ENCODE data around the gene IL10RA. TPM values are rescaled to one million over a fixed set of nuclear protein-coding genes. Genes with fewer than 3 reads are reported as not detected.

Gene IL10RA
- total RNA-seq, 2 experiments from 2014 or later = 247 to 260 TPM

- Mint-ChIP-seq H3K4me3 (no peak overlapping the region), H3K36me3 (peaks cover 52% of the 10 kb centered on the region), H3K27ac (no peak overlapping the region), H3K9me3 (ENCODE audit: low read depth) (peaks cover 25% of the 10 kb centered on the region), H3K27me3 (no peaks in the 10 kb centered on the region), H3K4me1 (peaks cover 18% of the 10 kb centered on the region)
- CTCF ChIA-PET = interaction anchor here (0.7 to 1.8 kb wide), 10 partner anchors 9 to 75 kb away, joined by 3 to 8 read pairs (median 4); no protein-coding TSS in a partner anchor
- DNase-seq (no peak), ATAC-seq (no peak)
Observed at GRCh38 chr11:118021146-118021545, 35.0 kb downstream of the IL10RA start.

DNA sequence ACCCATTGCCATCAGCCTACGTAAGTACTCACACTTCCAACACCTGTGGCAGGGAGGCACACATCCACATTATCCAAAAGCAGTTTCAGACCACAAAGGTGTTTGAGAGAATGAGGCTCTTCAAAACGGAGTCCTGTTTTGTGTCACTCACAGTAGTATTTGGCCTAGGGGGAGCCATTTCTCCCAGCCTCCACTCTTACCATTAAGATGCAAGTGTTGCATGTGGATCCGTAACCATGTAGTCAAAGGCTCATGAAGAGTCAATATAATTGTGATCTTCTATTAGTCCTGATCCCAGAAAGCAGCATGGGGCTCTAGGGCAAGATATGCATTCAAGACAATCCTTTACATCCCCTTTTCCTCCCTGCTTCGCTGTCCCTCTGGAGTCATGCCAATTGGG lies 41.5 kb downstream of the IL10RA start:
- H3K4me1 Mint-ChIP-seq = peaks cover 34% of the 10 kb centered on the region

DNA sequence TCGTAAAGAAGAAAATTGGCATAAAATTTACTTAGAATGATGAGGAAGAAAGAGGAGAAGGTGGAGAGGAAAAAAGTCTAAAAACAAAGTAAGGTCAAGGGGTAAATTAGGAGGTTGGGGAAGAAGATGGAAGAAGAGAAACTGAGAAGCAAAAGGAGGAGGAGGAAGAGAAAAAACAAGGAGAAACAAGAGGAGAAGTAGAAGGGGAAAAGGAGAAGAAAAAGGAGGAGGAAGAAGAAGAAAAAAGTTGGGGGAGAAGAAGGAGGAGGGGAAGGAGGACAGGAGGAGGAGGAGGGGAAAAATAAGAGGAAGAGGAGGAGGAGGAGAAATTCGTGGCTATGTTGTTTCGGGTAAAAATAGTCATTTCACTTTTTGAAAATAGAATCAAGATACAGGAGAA lies 42.4 kb downstream of the IL10RA start:
- Mint-ChIP-seq H3K36me3 (peaks cover 26% of the 10 kb centered on the region), H3K9me3 (ENCODE audit: low read depth) (peaks cover 13% of the 10 kb centered on the region), H3K4me3 (no peak overlapping the region), H3K27me3 (no peaks in the 10 kb centered on the region), H3K4me1 (peaks cover 43% of the 10 kb centered on the region), H3K27ac (no peak overlapping the region)
- CTCF ChIA-PET = interaction anchor here (1.1 to 1.8 kb wide), 2 partner anchors 10 to 13 kb away, joined by 4 to 5 read pairs; no protein-coding TSS in a partner anchor
- ATAC-seq (no peak), DNase-seq (no peak)

More for the DNA sequence above, 41.5 kb downstream of the IL10RA start:
- DNase-seq (no peak), ATAC-seq (no peak)
- Mint-ChIP-seq H3K36me3 (peaks cover 28% of the 10 kb centered on the region), H3K27me3 (no peaks in the 10 kb centered on the region), H3K27ac (no peak overlapping the region), H3K9me3 (ENCODE audit: low read depth) (peaks cover 13% of the 10 kb centered on the region), H3K4me3 (no peak overlapping the region)
- CTCF ChIA-PET = interaction anchor here (0.8 kb wide), 1 partner anchor 16 kb away, joined by 3 read pairs; no protein-coding TSS in a partner anchor

GRCh38 chr11:118033443-118033842 lies 47.2 kb downstream of the IL10RA start:
- Mint-ChIP-seq H3K4me1 (peaks cover 62% of the 10 kb centered on the region), H3K27me3 (no peaks in the 10 kb centered on the region), H3K27ac (peak overlapping the region; percentile 86), H3K4me3 (no peak overlapping the region), H3K9me3 (ENCODE audit: low read depth) (peaks cover 13% of the 10 kb centered on the region), H3K36me3 (peaks cover 23% of the 10 kb centered on the region)
- CTCF ChIA-PET = no interaction called here
- ATAC-seq (peak; percentile 65), DNase-seq (no peak)

DNA sequence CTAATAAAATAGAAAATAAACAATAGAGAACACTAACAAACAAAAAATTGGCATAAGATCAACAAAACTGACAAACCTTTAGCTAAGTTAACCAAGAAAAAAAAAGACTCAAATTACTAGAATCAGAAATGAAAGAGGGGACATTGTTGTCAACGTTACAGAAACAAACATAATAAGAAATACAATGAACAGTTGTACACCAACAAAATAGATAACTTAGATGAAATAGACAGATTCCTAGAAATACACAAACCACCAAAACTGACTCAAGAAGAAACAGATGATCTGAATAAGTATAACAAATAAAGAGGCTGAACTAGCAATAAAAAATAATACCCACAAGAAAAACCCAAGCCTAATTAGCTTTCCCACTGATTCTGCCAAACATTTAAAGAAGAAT lies 55.9 kb downstream of the IL10RA start:
- CTCF ChIA-PET = interaction anchor here (0.7 to 2.3 kb wide), 6 partner anchors 11 to 95 kb away, joined by 3 to 7 read pairs (median 4); no protein-coding TSS in a partner anchor
- no peaks in the 10 kb centered on the region for H3K9me3 Mint-ChIP-seq (ENCODE audit: low read depth)
- ATAC-seq = peak; percentile 15
- no peaks in the 10 kb centered on the region for H3K27me3 Mint-ChIP-seq
- peaks cover 86% of the 10 kb centered on the region for H3K4me1 Mint-ChIP-seq
- peaks cover 18% of the 10 kb centered on the region for H3K36me3 Mint-ChIP-seq
- DNase-seq = no peak
- H3K27ac Mint-ChIP-seq = peak overlapping the region; percentile 78
- H3K4me3 Mint-ChIP-seq = no peak overlapping the region

- CTCF ChIA-PET = interaction anchor here (1.6 to 2.3 kb wide), 2 partner anchors 11 to 27 kb away, joined by 5 to 7 read pairs; no protein-coding TSS in a partner anchor
- no peak for DNase-seq
- no peak for ATAC-seq
- Mint-ChIP-seq H3K4me3 (no peak overlapping the region), H3K27ac (peak overlapping the region; percentile 78), H3K27me3 (no peaks in the 10 kb centered on the region), H3K4me1 (peaks cover 86% of the 10 kb centered on the region), H3K9me3 (ENCODE audit: low read depth) (no peaks in the 10 kb centered on the region), H3K36me3 (peaks cover 17% of the 10 kb centered on the region)
Observed at GRCh38 chr11:118042796-118043195, 56.6 kb downstream of the IL10RA start.

GRCh38 chr11:118045191-118045590 lies 59.0 kb downstream of the IL10RA start:
- H3K9me3 Mint-ChIP-seq (ENCODE audit: low read depth) = no peaks in the 10 kb centered on the region
- DNase-seq (no peak), ATAC-seq (no peak)
- CTCF ChIA-PET = interaction anchor here (0.7 to 1.9 kb wide), 12 partner anchors 8 to 230 kb away, joined by 3 to 8 read pairs (median 3); partner anchors contain the start of gene IL10RA
- peaks cover 7% of the 10 kb centered on the region for H3K36me3 Mint-ChIP-seq
- peak overlapping the region; percentile 79 for H3K27ac Mint-ChIP-seq
- H3K4me3 Mint-ChIP-seq = no peak overlapping the region
- peaks cover 89% of the 10 kb centered on the region for H3K4me1 Mint-ChIP-seq
- H3K27me3 Mint-ChIP-seq = no peaks in the 10 kb centered on the region

GRCh38 chr11:118046051-118046963 lies 60.1 kb downstream of the IL10RA start:
- CTCF ChIA-PET = interaction anchor here (0.7 to 1.9 kb wide), 13 partner anchors 9 to 96 kb away, joined by 3 to 8 read pairs (median 3); partner anchors contain the start of gene IL10RA
- no peaks in the 10 kb centered on the region for H3K9me3 Mint-ChIP-seq (ENCODE audit: low read depth)
- no peaks in the 10 kb centered on the region for H3K27me3 Mint-ChIP-seq
- ATAC-seq (peak; percentile 76), DNase-seq (peak; percentile 57)
- H3K27ac Mint-ChIP-seq = peak overlapping the region; percentile 79
- peaks cover 92% of the 10 kb centered on the region for H3K4me1 Mint-ChIP-seq
- peaks cover 2% of the 10 kb centered on the region for H3K36me3 Mint-ChIP-seq
- peak overlapping the region; percentile 2 for H3K4me3 Mint-ChIP-seq

GRCh38 chr11:118046964-118047700 lies 60.9 kb downstream of the IL10RA start:
- no peak overlapping the region for H3K4me3 Mint-ChIP-seq
- peaks cover 92% of the 10 kb centered on the region for H3K4me1 Mint-ChIP-seq
- no peaks in the 10 kb centered on the region for H3K9me3 Mint-ChIP-seq (ENCODE audit: low read depth)
- ATAC-seq (no peak), DNase-seq (peak; percentile 55)
- H3K36me3 Mint-ChIP-seq = peaks cover 1% of the 10 kb centered on the region
- CTCF ChIA-PET = interaction anchor here (0.7 to 2.5 kb wide), 15 partner anchors 10 to 230 kb away, joined by 3 to 22 read pairs (median 4); no protein-coding TSS in a partner anchor
- no peaks in the 10 kb centered on the region for H3K27me3 Mint-ChIP-seq
- H3K27ac Mint-ChIP-seq = peak overlapping the region; percentile 79

DNA sequence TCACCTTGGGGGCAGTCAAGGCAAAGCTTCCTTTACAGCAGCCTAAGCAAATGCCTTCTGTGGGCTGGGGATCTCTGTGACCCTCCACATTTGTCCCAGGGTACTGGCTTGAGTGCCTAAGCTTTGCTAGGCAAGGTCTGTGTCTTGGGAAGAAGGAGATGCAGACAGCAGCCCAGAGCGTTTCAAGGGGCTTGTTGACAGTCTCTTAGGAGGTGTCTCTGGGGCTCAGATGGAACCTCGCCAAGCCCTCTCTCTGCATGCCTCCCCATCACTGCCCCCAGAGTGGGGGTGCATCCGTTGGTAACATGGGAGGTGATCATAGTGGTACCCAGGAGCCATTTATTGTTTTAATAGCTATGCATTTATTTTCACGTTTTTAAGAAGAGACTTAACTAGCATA lies 61.6 kb downstream of the IL10RA start:
- DNase-seq = no peak
- CTCF ChIA-PET = interaction anchor here (0.9 to 2.5 kb wide), 12 partner anchors 32 to 240 kb away, joined by 3 to 22 read pairs (median 5); no protein-coding TSS in a partner anchor
- Mint-ChIP-seq H3K4me1 (peaks cover 92% of the 10 kb centered on the region), H3K4me3 (no peak overlapping the region), H3K9me3 (ENCODE audit: low read depth) (no peaks in the 10 kb centered on the region), H3K27ac (peak overlapping the region; percentile 56), H3K36me3 (no peaks in the 10 kb centered on the region), H3K27me3 (no peaks in the 10 kb centered on the region)
- no peak for ATAC-seq

- ATAC-seq (no peak), DNase-seq (no peak)
- Mint-ChIP-seq H3K4me1 (peaks cover 94% of the 10 kb centered on the region), H3K4me3 (no peak overlapping the region), H3K27me3 (no peaks in the 10 kb centered on the region), H3K27ac (peak overlapping the region; percentile 81), H3K36me3 (no peaks in the 10 kb centered on the region), H3K9me3 (ENCODE audit: low read depth) (no peaks in the 10 kb centered on the region)
- CTCF ChIA-PET = interaction anchor here (0.7 to 2.5 kb wide), 13 partner anchors 30 to 241 kb away, joined by 3 to 22 read pairs (median 5); no protein-coding TSS in a partner anchor
Observed at GRCh38 chr11:118048472-118049370, 62.5 kb downstream of the IL10RA start.

DNA sequence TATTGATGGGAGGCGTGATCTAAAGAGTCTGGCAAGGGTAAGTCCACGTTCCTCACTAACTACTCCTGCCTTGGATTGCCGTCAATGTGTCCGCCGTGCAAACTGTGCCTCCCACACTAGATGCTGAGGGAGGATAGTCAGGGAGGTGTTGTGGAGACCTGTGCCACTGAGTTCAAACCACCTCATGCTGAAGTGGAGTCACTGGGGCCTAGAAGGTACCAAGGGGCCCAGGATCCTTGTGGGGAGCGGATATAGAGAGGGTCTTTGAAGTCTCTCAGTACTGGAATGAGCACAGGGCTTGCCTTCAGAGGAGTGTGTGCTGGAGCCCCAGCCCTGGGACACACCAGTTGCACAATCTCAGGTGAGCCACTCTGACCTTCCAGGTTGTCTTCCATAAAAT lies 63.6 kb downstream of the IL10RA start:
- no peaks in the 10 kb centered on the region for H3K36me3 Mint-ChIP-seq
- DNase-seq = peak; percentile 39
- H3K27me3 Mint-ChIP-seq = no peaks in the 10 kb centered on the region
- H3K4me3 Mint-ChIP-seq = no peak overlapping the region
- ATAC-seq = no peak
- CTCF ChIA-PET = interaction anchor here (0.7 to 12.2 kb wide), 7 partner anchors 31 to 205 kb away, joined by 3 to 346 read pairs (median 22); partner anchors contain the start of gene IL10RA
- H3K9me3 Mint-ChIP-seq (ENCODE audit: low read depth) = no peaks in the 10 kb centered on the region
- H3K4me1 Mint-ChIP-seq = peaks cover 86% of the 10 kb centered on the region
- peak overlapping the region; percentile 74 for H3K27ac Mint-ChIP-seq
